ENCODE results near the gene HTN3. TPM values are rescaled to one million over a fixed set of nuclear protein-coding genes. Genes with fewer than 3 reads are reported as not detected.

HTN3 gene
- polyA plus RNA-seq, 3 donors = not detected

- no peak overlapping the region for H3K4me3 Mint-ChIP-seq
- H3K36me3 Mint-ChIP-seq = no peaks in the 10 kb centered on the region
- WGBS (ENCODE audit: insufficient coverage) = no CpG with 5 or more reads among the region's 1 CpG
- no peaks in the 10 kb centered on the region for H3K4me1 Mint-ChIP-seq
- Histone ChIP-seq H3K4me3 (replicated peaks in 1 of 3; ENCODE audit: low read depth in 2 of 3, low read length in 3 of 3) (no peak overlapping the region), H2AFZ (ENCODE audit: insufficient read depth, low read depth, low read length, poor library complexity, severe bottlenecking) (no peak overlapping the region), H3K27ac (ENCODE audit: low read depth in 1 of 2, low read length in 2 of 2) (no peak overlapping the region), H3K9ac (ENCODE audit: insufficient read depth, low read length, poor library complexity, severe bottlenecking) (no peak overlapping the region), H3K9me3 (replicated peaks in 1 of 2; ENCODE audit: control insufficient read depth in 1 of 2, insufficient read depth in 1 of 2, low read length in 2 of 2) (no peaks in the 10 kb centered on the region), H3K36me3 (replicated peaks in 1 of 2; ENCODE audit: control insufficient read depth in 1 of 2, insufficient read depth in 2 of 2, low read length in 2 of 2) (no peaks in the 10 kb centered on the region), H3K4me1 (ENCODE audit: control insufficient read depth in 1 of 2, insufficient read depth in 2 of 2, low read length in 2 of 2) (no peaks in the 10 kb centered on the region), H3K27me3 (ENCODE audit: control insufficient read depth in 2 of 2, insufficient read depth in 2 of 2, low read length in 2 of 2) (no peaks in the 10 kb centered on the region), H3K4me2 (replicated peaks; ENCODE audit: extremely low read depth, low read length, poor library complexity, severe bottlenecking) (no peak overlapping the region), H4K20me1 (ENCODE audit: insufficient read depth, low read length) (no peaks in the 10 kb centered on the region), H3K79me2 (ENCODE audit: insufficient read depth, low read length) (no peaks in the 10 kb centered on the region)
- H3K27ac Mint-ChIP-seq = no peak overlapping the region
- intact Hi-C loops (cut with micrococcal nuclease) = no loop called here
- peaks cover 0 to 1% (median 0%) of the 10 kb centered on the region in 3 donors for H3K27me3 Mint-ChIP-seq (ENCODE audit: low read depth in 3 of 3)
- DNase-seq = no peak
- no peak for TF ChIP-seq CTCF (IDR thresholded peaks at IDR 0.05)
- H3K9me3 Mint-ChIP-seq = peaks cover 0 to 2% (median 0%) of the 10 kb centered on the region in 7 donors
These were observed 41.6 kb upstream of the HTN3 start for GRCh38 chr4:69986663-69987062.

GRCh38 chr4:69991016-69991415, 37.2 kb upstream of the HTN3 start:
- H3K27me3 Mint-ChIP-seq (ENCODE audit: low read depth in 3 of 3) = peaks cover 0 to 1% (median 0%) of the 10 kb centered on the region in 3 donors
- Histone ChIP-seq H2AFZ (ENCODE audit: insufficient read depth, low read depth, low read length, poor library complexity, severe bottlenecking) (no peak overlapping the region), H3K9ac (ENCODE audit: insufficient read depth, low read length, poor library complexity, severe bottlenecking) (no peak overlapping the region), H3K4me3 (replicated peaks in 1 of 3; ENCODE audit: low read depth in 2 of 3, low read length in 3 of 3) (no peak overlapping the region), H3K9me3 (replicated peaks in 1 of 2; ENCODE audit: control insufficient read depth in 1 of 2, insufficient read depth in 1 of 2, low read length in 2 of 2) (no peaks in the 10 kb centered on the region), H3K79me2 (ENCODE audit: insufficient read depth, low read length) (no peaks in the 10 kb centered on the region), H3K27me3 (ENCODE audit: control insufficient read depth in 2 of 2, insufficient read depth in 2 of 2, low read length in 2 of 2) (no peaks in the 10 kb centered on the region), H4K20me1 (ENCODE audit: insufficient read depth, low read length) (no peaks in the 10 kb centered on the region), H3K4me2 (replicated peaks; ENCODE audit: extremely low read depth, low read length, poor library complexity, severe bottlenecking) (no peak overlapping the region), H3K27ac (ENCODE audit: low read depth in 1 of 2, low read length in 2 of 2) (no peak overlapping the region), H3K4me1 (ENCODE audit: control insufficient read depth in 1 of 2, insufficient read depth in 2 of 2, low read length in 2 of 2) (no peaks in the 10 kb centered on the region), H3K36me3 (replicated peaks in 1 of 2; ENCODE audit: control insufficient read depth in 1 of 2, insufficient read depth in 2 of 2, low read length in 2 of 2) (no peaks in the 10 kb centered on the region)
- no peaks in the 10 kb centered on the region for H3K36me3 Mint-ChIP-seq
- H3K4me3 Mint-ChIP-seq = no peak overlapping the region
- no peak overlapping the region for H3K27ac Mint-ChIP-seq
- no peaks in the 10 kb centered on the region for H3K9me3 Mint-ChIP-seq
- H3K4me1 Mint-ChIP-seq = no peaks in the 10 kb centered on the region
- 97% methylated on average over 3 of the region's 4 CpGs for WGBS (ENCODE audit: insufficient coverage)
- no peak for TF ChIP-seq CTCF (IDR thresholded peaks at IDR 0.05)
- intact Hi-C loops (cut with micrococcal nuclease) = no loop called here
- no peak for DNase-seq

Data from CD14-positive monocyte (primary cell).